RWPE1 (cell line): ENCODE data around the gene C5orf24.
"Not testable (repeated sequence)": the region's sequence is repeated elsewhere in the genome, so short reads cannot be mapped to it uniquely, and the experiment has no call there.

ENCODE experiments used
- CTCF ChIA-PET: fragments of 350-600 bp; sonication (Branson Sonifier 250); formaldehyde crosslinking; extraction: SDS; loops from one replicate; lab custom pipeline; 2021; lab: Yijun Ruan, JAX
- POLR2A ChIA-PET: fragments of 400-600 bp; formaldehyde crosslinking; extraction: SDS; loops from one replicate; lab custom pipeline; 2020; ENCODE audit warnings: antibody characterized with exemption; ENCODE audit not compliant: low non-redundant PET; lab: Yijun Ruan, JAX
- DNase-seq: peaks from one replicate; pipeline ENCODE4 v3.0.0; 2012; ENCODE audit warnings: low spot score
- H3K27ac ChIP-seq: fragments of 450-650 bp; 2 replicates; pipeline ENCODE4 v1.5.1; 2017
- TF ChIP-seq, protein P1 (sequence below): fragments of 450-650 bp; conservative IDR thresholded peaks from 2 replicates; pipeline ENCODE4 v1.5.1; 2017; ENCODE audit warnings: low read depth, mild to moderate bottlenecking

The C5orf24 gene

DNA sequence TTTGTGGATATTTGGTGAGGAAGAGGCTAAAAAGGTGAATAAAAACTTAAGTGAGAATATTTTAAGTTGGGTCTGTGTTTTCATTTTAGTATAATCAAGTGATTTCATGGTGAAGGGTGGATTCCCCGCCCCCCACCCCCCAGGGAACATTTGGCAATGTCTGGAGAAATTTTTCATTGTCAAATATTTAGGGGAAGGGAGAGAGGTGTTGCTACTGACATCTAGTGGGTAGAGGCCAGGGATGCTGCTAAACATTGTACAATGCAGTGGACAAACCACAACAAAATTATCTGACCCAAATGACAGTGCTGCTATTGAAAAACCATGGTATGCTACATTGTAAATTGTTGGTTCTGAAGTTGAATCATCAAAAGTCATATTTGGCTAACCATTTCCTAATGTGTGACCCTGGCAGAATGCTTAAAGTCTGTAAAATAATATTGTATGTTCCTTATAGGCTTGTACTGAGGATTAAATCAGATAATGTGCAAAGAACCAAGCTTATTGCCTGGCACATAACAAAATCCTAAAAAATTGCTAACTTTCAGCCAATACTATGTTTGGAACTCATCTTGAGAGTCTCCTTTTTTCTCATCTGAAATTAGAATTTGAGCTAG, 5.6 kb downstream of the C5orf24 start:
- DNase-seq, result peak; percentile 49
- POLR2A ChIA-PET, result interaction anchor here (0.6 kb wide), 2 partner anchors 16 to 203 kb away, joined by 4 to 7 read pairs; no protein-coding TSS in a partner anchor
- TF ChIP-seq, protein P1, sequence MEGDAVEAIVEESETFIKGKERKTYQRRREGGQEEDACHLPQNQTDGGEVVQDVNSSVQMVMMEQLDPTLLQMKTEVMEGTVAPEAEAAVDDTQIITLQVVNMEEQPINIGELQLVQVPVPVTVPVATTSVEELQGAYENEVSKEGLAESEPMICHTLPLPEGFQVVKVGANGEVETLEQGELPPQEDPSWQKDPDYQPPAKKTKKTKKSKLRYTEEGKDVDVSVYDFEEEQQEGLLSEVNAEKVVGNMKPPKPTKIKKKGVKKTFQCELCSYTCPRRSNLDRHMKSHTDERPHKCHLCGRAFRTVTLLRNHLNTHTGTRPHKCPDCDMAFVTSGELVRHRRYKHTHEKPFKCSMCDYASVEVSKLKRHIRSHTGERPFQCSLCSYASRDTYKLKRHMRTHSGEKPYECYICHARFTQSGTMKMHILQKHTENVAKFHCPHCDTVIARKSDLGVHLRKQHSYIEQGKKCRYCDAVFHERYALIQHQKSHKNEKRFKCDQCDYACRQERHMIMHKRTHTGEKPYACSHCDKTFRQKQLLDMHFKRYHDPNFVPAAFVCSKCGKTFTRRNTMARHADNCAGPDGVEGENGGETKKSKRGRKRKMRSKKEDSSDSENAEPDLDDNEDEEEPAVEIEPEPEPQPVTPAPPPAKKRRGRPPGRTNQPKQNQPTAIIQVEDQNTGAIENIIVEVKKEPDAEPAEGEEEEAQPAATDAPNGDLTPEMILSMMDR, result peak; percentile 83
- CTCF ChIA-PET, result interaction anchor here (0.5 to 1.1 kb wide), 8 partner anchors 8 to 311 kb away, joined by 3 to 4 read pairs (median 3); partner anchors contain the start of gene PCBD2
- peak overlapping the region; percentile 37 for H3K27ac ChIP-seq

DNA sequence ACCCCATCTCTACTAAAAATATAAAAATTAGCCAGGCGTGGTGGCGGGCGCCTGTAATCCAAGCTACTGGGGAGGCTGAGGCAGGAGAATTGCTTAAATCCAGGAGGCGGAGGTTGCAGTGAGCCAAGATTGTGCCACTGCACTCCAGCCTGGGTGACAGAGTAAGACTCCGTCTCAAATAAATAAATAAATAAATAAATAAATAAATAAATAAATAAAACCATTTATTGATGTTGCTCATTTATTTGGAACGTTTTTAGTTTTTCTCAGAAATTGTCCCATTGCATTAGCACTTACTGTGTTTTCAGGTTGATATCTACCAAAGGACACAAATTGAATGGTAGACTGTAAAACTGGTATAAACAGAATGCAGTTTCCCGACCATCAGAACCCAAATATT, 10.7 kb downstream of the C5orf24 start:
- CTCF ChIA-PET, DNase-seq, POLR2A ChIA-PET, H3K27ac ChIP-seq: not testable (repeated sequence)

DNA sequence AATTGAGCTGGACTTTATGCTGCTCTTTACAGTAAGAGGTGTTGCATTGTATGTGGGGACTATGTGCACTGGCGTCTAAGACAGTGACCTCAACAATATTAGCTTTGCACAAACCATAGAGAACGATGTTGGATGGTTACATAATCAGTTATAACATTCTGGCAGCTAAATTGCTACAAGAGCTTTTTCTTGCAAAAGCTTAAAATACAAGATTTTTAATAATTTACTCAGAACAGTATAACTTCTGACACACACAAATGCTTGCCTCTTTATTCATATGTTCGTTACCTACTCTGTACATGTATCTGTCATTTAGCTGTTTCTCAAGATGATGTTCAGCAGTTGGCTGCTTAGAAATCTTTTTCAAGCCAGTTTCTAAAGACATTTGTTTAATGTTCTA, 11.6 kb downstream of the C5orf24 start:
- ChIA-PET CTCF (interaction anchor here (0.6 kb wide), 1 partner anchor 9 kb away, joined by 3 read pairs; no protein-coding TSS in a partner anchor), POLR2A (no interaction called here)
- TF ChIP-seq, protein P1, result no peak
- no peak overlapping the region for H3K27ac ChIP-seq
- DNase-seq, result no peak

DNA sequence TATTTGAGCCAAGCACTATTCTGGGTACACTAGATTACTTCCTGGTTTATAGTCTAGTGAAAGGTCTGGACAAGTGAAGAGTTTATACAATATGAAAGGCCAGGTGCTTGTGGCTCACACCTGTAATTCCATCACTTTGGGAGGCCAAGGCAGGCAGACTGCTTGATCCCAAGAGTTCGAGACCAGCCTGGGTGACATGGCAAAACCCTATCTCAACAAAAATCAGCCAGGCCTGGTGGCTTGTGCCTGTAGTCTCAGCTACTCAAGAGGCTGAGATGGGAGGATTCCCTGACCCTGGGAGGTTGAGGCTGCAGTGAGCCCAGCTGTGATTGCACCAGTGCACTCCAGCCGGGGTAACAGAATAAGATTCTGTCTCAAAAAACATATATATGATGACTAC, 18.9 kb downstream of the C5orf24 start:
- DNase-seq, result no peak
- ChIA-PET POLR2A (no interaction called here), CTCF (interaction anchor here (0.6 to 1.2 kb wide), 3 partner anchors 16 to 40 kb away, joined by 3 to 5 read pairs (median 4); partner anchors contain the start of gene PCBD2)
- TF ChIP-seq, protein P1, result no peak
- H3K27ac ChIP-seq, result no peak overlapping the region

DNA sequence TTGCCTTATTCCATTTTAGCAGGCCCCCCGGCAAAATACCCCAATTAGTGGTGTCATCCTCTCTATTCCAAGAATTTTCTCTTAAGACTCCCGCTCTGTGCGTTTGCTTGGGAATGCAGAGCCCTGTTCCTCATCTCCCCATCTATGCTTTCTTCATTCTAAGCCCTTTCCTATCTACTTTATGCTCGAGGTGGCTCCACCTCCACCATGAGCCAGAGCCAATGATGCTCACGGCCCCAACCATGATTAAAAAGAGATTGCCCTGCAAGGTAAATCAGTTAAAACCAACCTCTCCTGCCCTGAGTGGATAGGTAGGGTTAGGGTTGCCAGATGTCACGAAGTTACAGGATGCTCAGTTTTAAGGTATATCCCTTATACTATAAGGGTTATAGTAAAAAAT, 27.7 kb downstream of the C5orf24 start:
- POLR2A ChIA-PET, result interaction anchor here (0.5 to 1.0 kb wide), 3 partner anchors 28 to 187 kb away, joined by 3 read pairs; partner anchors contain the start of gene C5orf24
- TF ChIP-seq, protein P1, result no peak
- no peak for DNase-seq
- CTCF ChIA-PET, result interaction anchor here (0.7 to 0.9 kb wide), 2 partner anchors 318 to 531 kb away, joined by 4 to 5 read pairs; no protein-coding TSS in a partner anchor
- peak overlapping the region; percentile 94 for H3K27ac ChIP-seq

DNA sequence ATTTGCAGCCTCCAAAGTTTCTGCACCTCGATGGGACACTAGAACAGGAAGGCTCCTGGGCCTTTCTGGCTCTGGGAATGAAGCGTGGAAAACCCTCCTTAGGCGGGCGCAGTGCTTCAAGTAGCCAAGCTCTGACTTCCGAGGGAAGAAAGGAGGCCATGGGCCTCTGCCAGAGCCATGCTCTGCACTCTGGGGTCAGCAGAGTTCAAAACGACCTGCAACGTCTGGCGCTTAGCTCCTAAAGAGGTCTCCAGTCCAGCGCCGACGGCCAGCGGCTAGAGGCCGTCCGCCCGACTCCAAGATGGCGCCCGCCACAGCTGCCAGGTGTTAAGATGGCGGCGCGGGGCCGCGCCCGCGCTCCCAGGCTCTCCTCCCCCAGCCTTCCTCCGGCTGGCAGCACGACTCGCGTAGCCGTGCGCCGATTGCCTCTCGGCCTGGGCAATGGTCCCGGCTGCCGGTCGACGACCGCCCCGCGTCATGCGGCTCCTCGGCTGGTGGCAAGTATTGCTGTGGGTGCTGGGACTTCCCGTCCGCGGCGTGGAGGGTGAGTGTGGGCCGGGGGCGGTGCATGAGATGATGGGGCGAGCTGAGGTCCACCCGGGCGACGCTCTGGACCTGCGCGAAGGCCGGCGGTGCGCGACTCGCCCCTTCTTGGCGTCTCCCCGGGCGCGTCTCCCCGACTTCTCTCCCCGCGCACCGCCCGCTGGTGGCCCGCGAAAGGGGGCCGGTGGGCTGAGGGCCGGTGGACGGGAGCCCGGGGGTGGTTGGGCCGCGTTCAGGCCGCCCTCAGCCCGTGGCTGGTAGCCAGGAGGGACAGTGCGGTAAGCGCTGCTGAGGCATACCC, 28.4 kb downstream of the C5orf24 start, which contains the start of gene TXNDC15:
Gene TXNDC15, plus strand, starts transcription at position 385 of the 844 bp plus-strand sequence. Its CDS starts 57 bp downstream, at position 442.
- TF ChIP-seq, protein P1, result no peak
- ChIA-PET CTCF (interaction anchor here (0.8 to 0.9 kb wide), 2 partner anchors 26 to 318 kb away, joined by 4 to 5 read pairs; no protein-coding TSS in a partner anchor), POLR2A (interaction anchor here (0.5 to 1.0 kb wide), 5 partner anchors 28 to 188 kb away, joined by 3 to 4 read pairs (median 3); partner anchors contain the start of gene C5orf24)
- peak; percentile 91 for DNase-seq
- H3K27ac ChIP-seq, result peak within 1 kb of the TSS; percentile 94
